ENCODE data around the gene FAM13A.
"Not testable (repeated sequence)": the region's sequence is repeated elsewhere in the genome, so short reads cannot be mapped to it uniquely, and the experiment has no call there.

The FAM13A gene

DNA sequence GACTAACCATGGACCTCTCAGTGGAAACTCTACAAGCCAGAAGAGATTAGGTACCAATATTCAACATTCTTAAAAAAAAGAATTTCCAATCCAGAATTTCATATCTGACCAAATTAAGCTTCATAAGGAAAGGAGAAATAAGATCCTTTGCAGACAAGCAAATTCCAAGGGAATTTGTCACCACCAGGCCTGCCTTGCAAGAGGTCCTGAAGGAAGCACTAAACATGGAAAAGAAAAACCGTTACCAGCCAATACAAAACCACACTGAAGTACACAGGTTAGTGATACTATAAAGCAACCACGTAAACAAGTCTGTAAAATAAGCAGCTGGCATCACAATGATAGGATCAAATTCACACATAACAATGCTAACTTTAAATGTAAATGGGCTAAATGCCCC lies 156.6 kb downstream of the FAM13A start:
- DNase-seq (ENCODE audit: low spot score): no peak

- no peak for DNase-seq (ENCODE audit: low spot score)
Measured at GRCh38 chr4:88897752-88898151, 159.2 kb downstream of the FAM13A start.

GRCh38 chr4:88897180-88897579 lies 159.8 kb downstream of the FAM13A start:
- no peak for DNase-seq (ENCODE audit: low spot score)

DNA sequence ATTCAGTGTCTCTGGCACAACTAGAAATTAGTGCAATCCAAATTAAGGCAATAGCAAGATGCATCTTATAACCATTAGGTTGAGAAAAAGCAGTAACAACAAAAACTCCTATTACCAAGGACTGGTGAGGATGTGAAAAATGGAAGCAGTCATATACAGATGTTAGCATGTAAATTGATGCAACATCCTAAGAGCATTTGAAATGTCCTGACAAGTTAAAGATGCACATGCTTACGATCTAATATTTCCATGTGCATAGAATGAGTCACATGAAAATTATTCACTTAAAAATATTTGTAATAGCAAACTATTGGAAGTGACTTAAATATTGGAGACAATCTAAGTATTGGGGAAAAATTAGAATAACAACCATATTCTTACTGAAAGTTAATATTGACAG lies 163.0 kb downstream of the FAM13A start:
- DNase-seq (ENCODE audit: low spot score): no peak

DNA sequence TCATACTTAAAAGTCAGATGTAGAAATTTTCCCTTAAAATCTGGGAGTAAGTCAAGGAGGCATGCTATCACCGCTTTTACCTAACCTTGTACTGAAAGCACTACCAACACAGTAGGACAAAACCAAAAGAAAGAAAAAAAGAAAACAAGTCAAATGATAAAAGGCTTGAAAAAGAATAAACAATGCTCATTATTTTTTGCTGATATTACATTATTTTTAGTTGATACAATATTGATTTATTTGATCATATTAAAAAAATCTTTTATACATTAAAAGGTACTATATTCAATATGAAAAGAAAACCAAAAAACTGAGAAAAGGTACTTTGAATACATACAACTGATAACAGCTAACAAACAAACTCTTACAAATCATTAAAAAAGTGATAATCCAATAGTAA lies 164.3 kb downstream of the FAM13A start:
- DNase-seq (ENCODE audit: low spot score): no peak

DNA sequence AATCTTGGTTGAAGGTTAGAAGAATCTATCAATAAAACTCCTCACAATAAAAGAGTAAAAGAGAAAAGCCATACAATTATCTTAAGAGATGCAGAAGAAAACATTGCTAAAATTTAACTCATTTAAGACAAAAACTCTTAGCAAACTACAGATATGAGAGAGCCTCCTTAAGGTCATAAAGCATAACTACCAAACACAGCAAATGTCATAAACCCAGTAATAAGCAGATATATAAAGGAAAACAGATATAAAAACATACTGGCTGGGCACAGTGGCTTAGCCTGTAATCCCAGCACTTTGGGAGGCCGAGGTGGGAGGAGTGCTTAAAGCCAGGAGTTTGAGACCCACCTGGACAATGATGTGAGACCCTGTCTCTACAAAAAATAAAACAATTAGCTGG lies 165.3 kb downstream of the FAM13A start:
- no peak for DNase-seq (ENCODE audit: low spot score)

DNA sequence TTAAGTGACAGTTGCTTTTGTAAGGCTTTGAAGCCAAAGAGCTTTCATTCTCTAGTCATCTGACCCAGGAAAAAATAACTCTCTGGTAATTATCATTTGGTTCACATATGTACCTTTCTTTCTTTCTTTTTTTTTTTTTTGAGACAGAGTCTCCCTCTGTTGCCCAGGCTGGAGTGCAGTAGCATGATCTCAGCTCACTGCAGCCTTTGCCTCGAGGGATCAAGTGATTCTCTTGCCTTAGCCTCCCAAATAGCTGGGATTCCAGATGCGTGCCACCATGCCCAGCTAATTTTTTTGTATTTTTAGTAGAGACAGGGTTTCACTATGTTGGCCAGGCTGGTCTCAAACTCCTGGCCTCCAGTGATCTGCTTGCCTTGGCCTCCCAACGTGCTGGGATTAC lies 169.6 kb downstream of the FAM13A start:
- DNase-seq (ENCODE audit: low spot score): not testable (repeated sequence)

GRCh38 chr4:88881227-88881569 lies 175.8 kb downstream of the FAM13A start:
- DNase-seq (ENCODE audit: low spot score): no peak

DNA sequence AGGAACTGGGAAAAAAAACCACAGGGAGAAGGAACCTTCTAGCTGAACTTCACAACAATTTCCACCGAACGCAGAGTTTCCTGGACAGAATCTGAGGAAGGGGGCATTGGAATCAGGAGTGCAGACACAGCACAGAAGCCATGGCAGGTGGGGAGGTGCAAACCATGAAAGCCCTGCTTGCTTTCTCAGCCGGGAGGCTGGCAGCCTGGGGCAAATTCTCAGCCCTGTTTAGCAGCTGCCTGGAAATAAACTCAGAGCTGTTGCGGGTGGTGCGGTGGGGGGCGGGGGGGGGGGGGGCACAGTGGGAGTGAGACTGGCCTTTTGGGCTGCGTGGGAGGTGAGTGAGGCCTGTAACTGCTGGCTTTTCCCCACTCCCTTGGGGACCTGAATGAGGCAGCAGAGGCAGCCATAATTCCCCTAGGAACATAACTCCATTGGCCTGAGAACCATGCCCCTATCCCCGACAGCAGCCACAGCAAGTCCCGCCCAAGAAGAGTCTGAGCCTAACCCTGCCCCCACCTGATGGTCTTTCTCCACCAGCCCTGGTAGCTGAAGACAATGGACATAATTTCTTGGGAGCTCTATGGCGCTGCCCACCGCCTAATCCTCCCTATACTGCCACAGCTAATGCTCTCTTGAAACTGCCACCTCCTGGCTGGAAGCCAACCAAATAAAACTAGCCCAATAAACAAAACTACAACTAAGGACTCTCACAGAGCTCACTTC lies 176.3 kb downstream of the FAM13A start:
- no peak for DNase-seq (ENCODE audit: low spot score)

DNA sequence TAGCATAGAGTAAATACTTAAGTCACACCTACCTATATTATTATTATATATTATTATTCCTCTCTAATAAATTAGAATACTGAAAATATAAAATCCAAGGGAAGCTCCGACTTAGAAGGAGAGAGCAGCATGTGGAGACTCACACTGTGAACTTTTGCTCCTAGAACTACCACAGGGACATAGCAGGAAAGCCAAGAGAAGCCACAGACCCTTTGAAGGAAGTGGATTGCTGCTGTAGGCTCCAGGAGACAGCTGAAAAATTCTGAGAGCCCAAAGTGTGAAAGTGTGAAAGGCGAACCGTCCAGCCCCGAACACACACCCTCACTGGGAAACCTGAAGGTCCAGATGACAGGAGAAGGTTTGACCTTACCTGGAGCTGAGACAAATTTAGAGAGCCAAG lies 177.0 kb downstream of the FAM13A start:
- DNase-seq (ENCODE audit: low spot score): no peak

GRCh38 chr4:88878642-88879041 lies 178.3 kb downstream of the FAM13A start:
- no peak for DNase-seq (ENCODE audit: low spot score)

DNA sequence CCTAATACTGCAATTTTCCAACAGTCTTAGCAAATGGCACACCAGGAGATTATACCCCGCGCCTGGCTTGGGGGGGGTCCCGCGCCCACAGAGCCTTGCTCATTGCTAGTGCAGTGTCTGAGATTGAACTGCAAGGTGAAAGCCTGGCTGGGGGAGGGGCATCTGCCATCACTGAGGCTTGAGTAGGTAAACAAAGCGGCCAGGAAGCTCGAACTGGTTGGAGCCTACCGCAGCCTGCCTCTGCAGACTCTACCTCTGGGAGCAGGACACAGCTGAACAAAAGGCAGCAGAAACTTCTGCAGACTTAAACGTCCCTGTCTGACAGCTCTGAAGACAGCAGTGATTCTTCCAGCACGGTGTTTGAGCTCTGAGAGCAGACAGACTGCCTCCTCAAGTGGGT lies 186.6 kb downstream of the FAM13A start:
- DNase-seq (ENCODE audit: low spot score): no peak

- DNase-seq (ENCODE audit: low spot score): no peak
Measured at GRCh38 chr4:88868510-88868909, 188.5 kb downstream of the FAM13A start.

DNA sequence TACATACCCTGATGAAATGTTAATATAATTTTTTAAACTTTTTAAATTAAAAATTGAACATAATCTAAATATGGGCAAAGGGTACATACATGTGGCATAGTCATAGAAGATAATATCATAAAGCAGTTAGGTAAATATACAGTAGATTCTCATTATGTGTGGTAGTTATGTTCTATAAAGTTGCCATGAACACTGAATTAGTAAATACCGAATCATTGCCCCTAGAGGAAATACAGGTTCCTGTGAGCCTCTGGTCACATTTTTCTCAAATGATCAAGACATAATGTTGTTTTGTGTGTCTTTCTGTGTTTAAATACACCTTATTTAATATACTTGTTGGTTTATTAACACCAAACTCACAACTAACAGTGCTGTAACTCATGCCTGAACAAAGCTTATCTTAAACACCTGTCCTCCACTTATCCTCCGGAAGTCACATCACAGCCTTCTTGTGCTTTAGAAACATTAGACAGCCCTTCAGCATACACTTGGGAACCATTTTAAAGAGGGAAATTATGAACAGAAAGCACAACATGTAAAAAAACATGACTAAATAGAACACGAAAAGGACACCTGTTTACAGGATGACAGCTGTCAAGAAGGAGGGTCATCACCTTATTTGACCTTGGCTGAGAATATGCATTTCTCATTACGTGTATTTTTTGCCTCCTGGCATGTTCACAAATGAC lies 190.0 kb downstream of the FAM13A start:
- DNase-seq (ENCODE audit: low spot score): no peak

DNA sequence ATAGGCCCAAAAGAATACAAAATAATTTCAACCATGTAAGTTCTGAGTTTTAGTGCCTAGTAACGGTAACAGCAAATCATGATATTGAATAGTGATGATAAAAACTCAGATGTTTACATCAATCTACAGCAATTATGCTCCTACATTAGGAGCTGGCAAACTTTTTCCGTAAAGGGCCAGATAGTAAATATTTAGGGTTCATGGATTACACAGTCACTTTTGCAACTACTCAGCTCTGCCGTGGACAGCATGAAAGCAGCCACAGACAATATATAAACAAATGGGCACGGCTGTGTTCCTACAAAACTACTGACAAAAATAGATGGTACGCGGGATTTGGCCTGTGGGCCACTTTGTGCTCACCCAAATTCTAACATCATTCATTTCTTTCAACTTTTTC lies 191.5 kb downstream of the FAM13A start:
- DNase-seq (ENCODE audit: low spot score): no peak

GRCh38 chr4:88865046-88865445 lies 191.9 kb downstream of the FAM13A start:
- no peak for DNase-seq (ENCODE audit: low spot score)

GRCh38 chr4:88860586-88860985 lies 196.4 kb downstream of the FAM13A start:
- DNase-seq (ENCODE audit: low spot score): no peak

- no peak for DNase-seq (ENCODE audit: low spot score)
Measured at GRCh38 chr4:88859191-88859812, 197.7 kb downstream of the FAM13A start.

DNA sequence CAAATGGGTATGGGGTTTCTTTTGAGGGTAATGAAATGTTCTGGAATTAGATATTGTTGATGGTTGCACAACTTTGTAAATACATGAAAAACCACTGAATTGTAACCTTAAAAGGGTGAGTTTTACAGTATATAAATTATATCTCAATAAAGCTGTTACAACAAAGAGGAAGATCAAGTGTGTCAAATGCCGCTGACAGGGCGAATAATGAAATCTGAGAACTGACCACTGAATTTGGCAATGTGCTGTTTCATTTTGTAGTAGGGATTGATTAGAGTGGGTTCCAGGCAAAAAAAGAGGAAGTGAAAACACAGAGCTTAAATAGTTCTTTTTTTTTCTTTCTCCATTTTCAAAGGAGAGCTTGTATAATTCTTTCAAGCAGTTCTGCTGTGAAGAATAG lies 198.2 kb downstream of the FAM13A start:
- DNase-seq (ENCODE audit: low spot score): no peak

DNA sequence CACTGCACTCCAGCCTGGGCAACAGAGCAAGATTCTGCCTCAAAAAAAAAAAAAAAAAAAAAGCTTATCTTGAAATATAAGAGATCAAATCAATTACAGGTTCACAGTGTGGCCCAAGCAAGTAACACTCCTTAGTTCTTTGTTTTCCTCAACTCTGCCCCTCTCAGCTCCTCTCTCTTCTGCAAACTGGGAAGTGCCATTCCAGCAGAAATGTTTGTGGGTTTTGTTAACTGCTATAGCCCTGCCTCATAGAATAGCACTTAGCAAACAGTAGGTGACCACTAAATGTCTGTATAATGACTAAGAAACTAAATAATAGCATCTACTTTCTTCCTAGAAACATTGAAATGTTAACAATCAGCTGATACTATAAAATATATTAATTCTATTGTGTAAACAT lies 199.4 kb downstream of the FAM13A start:
- no peak for DNase-seq (ENCODE audit: low spot score)

- DNase-seq (ENCODE audit: low spot score): no peak
Measured at GRCh38 chr4:88854481-88854880, 202.5 kb downstream of the FAM13A start.

DNA sequence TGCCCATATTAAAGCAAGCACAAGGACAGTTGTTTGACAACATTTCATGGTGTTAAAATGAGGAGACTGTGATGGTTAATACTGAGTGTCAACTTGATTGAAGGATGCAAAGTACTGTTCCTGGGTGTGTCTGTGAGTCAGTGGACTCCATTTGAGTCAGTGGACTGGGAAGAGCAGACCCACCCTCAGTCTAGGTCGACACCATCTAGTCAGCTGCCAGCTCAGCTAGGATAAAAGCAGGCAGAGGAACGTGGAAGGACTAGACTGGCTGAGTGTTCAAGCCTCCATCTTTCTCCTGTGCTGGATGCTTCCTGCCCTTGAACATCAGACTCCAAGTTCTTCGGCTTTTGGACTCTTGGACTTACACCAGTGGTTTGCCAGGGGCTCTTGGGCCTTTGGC lies 203.4 kb downstream of the FAM13A start:
- DNase-seq (ENCODE audit: low spot score): not testable (repeated sequence)

GRCh38 chr4:88846206-88846790 lies 210.7 kb downstream of the FAM13A start:
- DNase-seq (ENCODE audit: low spot score): no peak
